HL-60 (cell line): Measurements from ENCODE around the gene OR5AL1.

Source experiments
- DNase-seq, 2 experiments: peaks; one replicate each; pipeline ENCODE4 v3.0.0-alpha.2; 2010 to 2020; ENCODE audit warnings: low read depth in 1 of 2, low spot score in 1 of 2
- H3K27ac ChIP-seq: fragments of 250-450 bp; sonication (Bioruptor Pico); replicated peaks from 2 replicates; pipeline ENCODE4 v1.5.1; 2020; ENCODE audit warnings: mild to moderate bottlenecking, moderate library complexity
- H3K27me3 ChIP-seq: fragments of 250-450 bp; sonication (Bioruptor Pico); 2 replicates; pipeline ENCODE4 v1.5.1; 2021; ENCODE audit warnings: mild to moderate bottlenecking, moderate library complexity; ENCODE audit not compliant: insufficient read depth, poor library complexity, severe bottlenecking
- H3K4me3 ChIP-seq: replicated peaks from 2 replicates; pipeline ENCODE4 v1.5.1; 2011; ENCODE audit warnings: mild to moderate bottlenecking, control low read depth, low read length; ENCODE audit not compliant: insufficient read depth
- GABPA ChIP-seq: IDR thresholded peaks from 2 replicates; pipeline ENCODE4 v1.6.1; 2012; ENCODE audit warnings: low read depth
- POLR2AphosphoS5 ChIP-seq: IDR thresholded peaks from 2 replicates; pipeline ENCODE4 v1.6.1; 2012; ENCODE audit warnings: low read depth
- SPI1 ChIP-seq: IDR thresholded peaks from 2 replicates; pipeline ENCODE4 v1.6.1; 2012; ENCODE audit warnings: low read depth, mild to moderate bottlenecking, borderline replicate concordance
- TF ChIP-seq, protein P1 (sequence below): IDR thresholded peaks from one replicate; pipeline ENCODE4 v1.5.1; 2011; ENCODE audit warnings: low read length, control low read depth, inconsistent platforms; ENCODE audit not compliant: insufficient read depth
- TF ChIP-seq, protein P2 (sequence below): IDR thresholded peaks from 2 replicates; pipeline ENCODE4 v1.6.1; 2012; ENCODE audit warnings: low read depth; ENCODE audit not compliant: insufficient replicate concordance

The OR5AL1 gene

DNA sequence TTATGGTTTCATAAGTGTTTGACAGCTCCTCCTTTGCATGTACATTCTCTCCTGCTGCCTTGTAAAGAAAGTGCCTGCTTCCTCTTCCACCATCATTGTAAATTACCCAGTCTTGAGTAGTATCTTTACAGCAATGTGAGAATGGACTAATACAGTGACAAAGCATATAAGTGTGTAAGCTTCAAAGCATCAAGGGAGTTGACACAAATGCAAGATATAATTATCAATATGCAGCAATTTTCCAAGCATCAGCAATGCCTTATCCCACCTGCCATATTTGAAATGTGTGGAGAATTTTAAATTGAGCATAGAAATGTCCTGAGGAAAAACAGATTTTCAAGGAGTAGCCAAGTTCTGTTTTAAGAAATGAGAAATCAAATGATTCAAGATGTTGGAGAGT, 1.7 kb upstream of the OR5AL1 start:
- DNase-seq: no peak
- H3K4me3 ChIP-seq: no peak overlapping the region
- TF ChIP-seq SPI1: no peak
- TF ChIP-seq, protein P1, sequence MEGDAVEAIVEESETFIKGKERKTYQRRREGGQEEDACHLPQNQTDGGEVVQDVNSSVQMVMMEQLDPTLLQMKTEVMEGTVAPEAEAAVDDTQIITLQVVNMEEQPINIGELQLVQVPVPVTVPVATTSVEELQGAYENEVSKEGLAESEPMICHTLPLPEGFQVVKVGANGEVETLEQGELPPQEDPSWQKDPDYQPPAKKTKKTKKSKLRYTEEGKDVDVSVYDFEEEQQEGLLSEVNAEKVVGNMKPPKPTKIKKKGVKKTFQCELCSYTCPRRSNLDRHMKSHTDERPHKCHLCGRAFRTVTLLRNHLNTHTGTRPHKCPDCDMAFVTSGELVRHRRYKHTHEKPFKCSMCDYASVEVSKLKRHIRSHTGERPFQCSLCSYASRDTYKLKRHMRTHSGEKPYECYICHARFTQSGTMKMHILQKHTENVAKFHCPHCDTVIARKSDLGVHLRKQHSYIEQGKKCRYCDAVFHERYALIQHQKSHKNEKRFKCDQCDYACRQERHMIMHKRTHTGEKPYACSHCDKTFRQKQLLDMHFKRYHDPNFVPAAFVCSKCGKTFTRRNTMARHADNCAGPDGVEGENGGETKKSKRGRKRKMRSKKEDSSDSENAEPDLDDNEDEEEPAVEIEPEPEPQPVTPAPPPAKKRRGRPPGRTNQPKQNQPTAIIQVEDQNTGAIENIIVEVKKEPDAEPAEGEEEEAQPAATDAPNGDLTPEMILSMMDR: no peak
- no peak for TF ChIP-seq GABPA
- TF ChIP-seq POLR2AphosphoS5: no peak
- TF ChIP-seq, protein P2, sequence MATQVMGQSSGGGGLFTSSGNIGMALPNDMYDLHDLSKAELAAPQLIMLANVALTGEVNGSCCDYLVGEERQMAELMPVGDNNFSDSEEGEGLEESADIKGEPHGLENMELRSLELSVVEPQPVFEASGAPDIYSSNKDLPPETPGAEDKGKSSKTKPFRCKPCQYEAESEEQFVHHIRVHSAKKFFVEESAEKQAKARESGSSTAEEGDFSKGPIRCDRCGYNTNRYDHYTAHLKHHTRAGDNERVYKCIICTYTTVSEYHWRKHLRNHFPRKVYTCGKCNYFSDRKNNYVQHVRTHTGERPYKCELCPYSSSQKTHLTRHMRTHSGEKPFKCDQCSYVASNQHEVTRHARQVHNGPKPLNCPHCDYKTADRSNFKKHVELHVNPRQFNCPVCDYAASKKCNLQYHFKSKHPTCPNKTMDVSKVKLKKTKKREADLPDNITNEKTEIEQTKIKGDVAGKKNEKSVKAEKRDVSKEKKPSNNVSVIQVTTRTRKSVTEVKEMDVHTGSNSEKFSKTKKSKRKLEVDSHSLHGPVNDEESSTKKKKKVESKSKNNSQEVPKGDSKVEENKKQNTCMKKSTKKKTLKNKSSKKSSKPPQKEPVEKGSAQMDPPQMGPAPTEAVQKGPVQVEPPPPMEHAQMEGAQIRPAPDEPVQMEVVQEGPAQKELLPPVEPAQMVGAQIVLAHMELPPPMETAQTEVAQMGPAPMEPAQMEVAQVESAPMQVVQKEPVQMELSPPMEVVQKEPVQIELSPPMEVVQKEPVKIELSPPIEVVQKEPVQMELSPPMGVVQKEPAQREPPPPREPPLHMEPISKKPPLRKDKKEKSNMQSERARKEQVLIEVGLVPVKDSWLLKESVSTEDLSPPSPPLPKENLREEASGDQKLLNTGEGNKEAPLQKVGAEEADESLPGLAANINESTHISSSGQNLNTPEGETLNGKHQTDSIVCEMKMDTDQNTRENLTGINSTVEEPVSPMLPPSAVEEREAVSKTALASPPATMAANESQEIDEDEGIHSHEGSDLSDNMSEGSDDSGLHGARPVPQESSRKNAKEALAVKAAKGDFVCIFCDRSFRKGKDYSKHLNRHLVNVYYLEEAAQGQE: no peak

DNA sequence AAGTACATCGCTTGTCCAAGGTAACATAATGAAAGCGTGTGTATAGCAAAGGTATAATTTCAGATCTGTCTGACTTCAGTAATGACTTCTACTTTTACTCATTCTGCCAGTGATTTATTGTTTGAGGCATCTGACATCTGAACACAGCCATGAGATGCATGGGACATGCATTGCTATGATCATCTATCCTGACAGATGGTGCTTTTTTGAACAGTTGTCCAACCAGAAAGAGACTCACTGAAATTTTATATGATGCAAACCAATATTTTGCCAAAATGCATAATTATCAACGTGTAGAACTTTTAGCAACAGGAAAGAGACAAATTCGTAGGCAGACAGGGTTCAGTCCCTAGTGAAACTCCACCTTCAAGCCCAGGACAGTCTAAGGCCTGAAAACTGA, 41.0 kb downstream of the OR5AL1 start:
- TF ChIP-seq GABPA: no peak
- TF ChIP-seq, protein P1: no peak
- TF ChIP-seq, protein P2: no peak
- no peak for TF ChIP-seq POLR2AphosphoS5
- no peak for TF ChIP-seq SPI1
- DNase-seq: no peak
- no peak overlapping the region for H3K27ac ChIP-seq
- no peaks in the 10 kb centered on the region for H3K27me3 ChIP-seq
- no peak overlapping the region for H3K4me3 ChIP-seq

More for the DNA sequence above, 1.7 kb upstream of the OR5AL1 start:
- H3K27ac ChIP-seq: no peak overlapping the region
- no peaks in the 10 kb centered on the region for H3K27me3 ChIP-seq

GRCh38 chr11:56457076-56457475, 44.6 kb downstream of the OR5AL1 start:
- H3K27me3 ChIP-seq: no peaks in the 10 kb centered on the region
- no peak overlapping the region for H3K4me3 ChIP-seq
- DNase-seq: no peak
- no peak for TF ChIP-seq GABPA
- no peak for TF ChIP-seq POLR2AphosphoS5
- TF ChIP-seq, protein P2: no peak
- TF ChIP-seq, protein P1: no peak
- no peak for TF ChIP-seq SPI1
- no peak overlapping the region for H3K27ac ChIP-seq
